Vagina (tissue), 2 donors: ENCODE results near the gene LACTBL1.

Experiments
- CTCF ChIP-seq, 3 experiments: fragments of 450-650 bp in 2 of 3; fragments of 200-600 bp in 1 of 3; sonication (generic) in 1 of 3; IDR thresholded peaks; one replicate each; pipeline ENCODE4 v1.5.1; 2017 to 2019; ENCODE audit warnings: antibody characterized with exemption in 3 of 3, mild to moderate bottlenecking in 2 of 3, moderate library complexity in 2 of 3
- POLR2A ChIP-seq, 2 donors: fragments of 450-650 bp; IDR thresholded peaks; one replicate each; pipeline ENCODE4 v1.6.1; 2017; ENCODE audit warnings: antibody characterized with exemption in 2 of 2, mild to moderate bottlenecking in 2 of 2, moderate library complexity in 2 of 2
- POLR2AphosphoS5 ChIP-seq, 2 donors: sonication (generic); formaldehyde crosslinking; IDR thresholded peaks; one replicate each; pipeline ENCODE4 v1.9.0; 2017; ENCODE audit warnings: antibody characterized with exemption in 2 of 2, mild to moderate bottlenecking in 2 of 2, low read depth in 1 of 2; ENCODE audit not compliant: insufficient read depth in 1 of 2

GRCh38 chr1:22957066-22957465 lies 15.6 kb downstream of the LACTBL1 start:
- TF ChIP-seq CTCF (IDR thresholded peaks at IDR 0.05) = no peak
- TF ChIP-seq POLR2A (IDR thresholded peaks at IDR 0.05) = no peak
- no peak for TF ChIP-seq POLR2AphosphoS5 (IDR thresholded peaks at IDR 0.05; ENCODE audit: insufficient read depth in 1 of 2, low read depth in 1 of 2)
